Calu3 (cell line): Measurements from ENCODE around the gene TMEM235. TPM values are rescaled to one million over a fixed set of nuclear protein-coding genes. Genes with fewer than 3 reads are reported as not detected.

Experiments
- BruUV-seq: library from RNA; stranded (reverse); fragments of 400-500 nt; replicated peaks from 2 replicates; lab custom pipeline; 2021; lab: Mats Ljungman, UMichigan
- CTCF ChIA-PET: fragments of 300-600 bp; sonication (Branson Sonifier 250); formaldehyde crosslinking; loops from one replicate; lab custom pipeline; 2022; ENCODE audit warnings: antibody characterized with exemption; lab: Charles Lee
- DNase-seq: peaks from one replicate; pipeline ENCODE4 v3.0.0; 2022
- H3K27ac Mint-ChIP-seq: one replicate; pipeline ENCODE4 v1.8.0; 2022; ENCODE audit warnings: mixed read lengths; ENCODE audit not compliant: unreplicated experiment
- H3K27me3 Mint-ChIP-seq: one replicate; pipeline ENCODE4 v1.8.0; 2022; ENCODE audit warnings: mixed read lengths; ENCODE audit not compliant: unreplicated experiment
- H3K36me3 Mint-ChIP-seq: one replicate; pipeline ENCODE4 v1.8.0; 2022; ENCODE audit warnings: mild to moderate bottlenecking, moderate library complexity, mixed read lengths; ENCODE audit not compliant: insufficient read depth, unreplicated experiment
- H3K4me1 Mint-ChIP-seq: one replicate; pipeline ENCODE4 v1.8.0; 2022; ENCODE audit warnings: mild to moderate bottlenecking, low read depth, mixed read lengths; ENCODE audit not compliant: unreplicated experiment
- H3K4me3 Mint-ChIP-seq: one replicate; pipeline ENCODE4 v1.8.0; 2022; ENCODE audit warnings: mild to moderate bottlenecking, low read depth, moderate library complexity, mixed read lengths; ENCODE audit not compliant: unreplicated experiment
- H3K9me3 Mint-ChIP-seq: one replicate; pipeline ENCODE4 v1.8.0; 2022; ENCODE audit warnings: low read depth, mixed read lengths; ENCODE audit not compliant: unreplicated experiment
- CTCF ChIP-seq: fragments of 200-600 bp; IDR thresholded peaks from one replicate; pipeline ENCODE4 v1.8.0; 2022; ENCODE audit warnings: antibody characterized with exemption; ENCODE audit not compliant: unreplicated experiment
- intact Hi-C: fragments of 100-400 bp; cut with micrococcal nuclease; formaldehyde crosslinking; loops from one replicate; pipeline ENCODE4 v1.10.0; 2022; ENCODE audit not compliant: unreplicated experiment
- total RNA-seq: library from RNA; stranded (reverse); gene quantifications from 2 replicates; pipeline ENCODE4 v1.2.3, GENCODE V29; 2022

TMEM235 gene
- total RNA-seq, 1 experiment from 2014 or later, result not detected

- intact Hi-C loops, result no loop called here
- CTCF ChIA-PET, result no interaction called here
Observed at GRCh38 chr17:78211032-78211431, 20.4 kb upstream of the TMEM235 start.

GRCh38 chr17:78214016-78214705 lies 17.3 kb upstream of the TMEM235 start, which contains the start of gene BIRC5:
Gene BIRC5 (plus strand): TSS chr17:78214253. CDS start chr17:78214317, 64 bp downstream.
- peak within 1 kb of the TSS; percentile 82 for H3K4me3 Mint-ChIP-seq
- H3K36me3 Mint-ChIP-seq, result peaks cover 36% of the 10 kb centered on the region
- intact Hi-C loops, result no loop called here
- no peaks in the 10 kb centered on the region for H3K27me3 Mint-ChIP-seq
- peak within 1 kb of the TSS; percentile 47 for H3K27ac Mint-ChIP-seq
- no peak for TF ChIP-seq CTCF
- CTCF ChIA-PET, result interaction anchor here (0.7 kb wide), 1 partner anchor 72 kb away, joined by 3 read pairs; no protein-coding TSS in a partner anchor
- no peaks in the 10 kb centered on the region for H3K4me1 Mint-ChIP-seq
- no peaks in the 10 kb centered on the region for H3K9me3 Mint-ChIP-seq
- DNase-seq, result peak; percentile 95
- no TSS peak for BruUV-seq

More at GRCh38 chr17:78211032-78211431, 20.4 kb upstream of the TMEM235 start:
- no peak for DNase-seq
- Mint-ChIP-seq H3K9me3 (no peaks in the 10 kb centered on the region), H3K27me3 (no peaks in the 10 kb centered on the region), H3K36me3 (peaks cover 18% of the 10 kb centered on the region), H3K4me3 (no peak overlapping the region), H3K4me1 (no peaks in the 10 kb centered on the region), H3K27ac (no peak overlapping the region)
- BruUV-seq, result no TSS peak
- TF ChIP-seq CTCF, result no peak

- DNase-seq, result no peak
- Mint-ChIP-seq H3K9me3 (no peaks in the 10 kb centered on the region), H3K4me3 (peak overlapping the region; percentile 82), H3K27ac (peak overlapping the region; percentile 47), H3K36me3 (peaks cover 41% of the 10 kb centered on the region), H3K27me3 (no peaks in the 10 kb centered on the region), H3K4me1 (no peaks in the 10 kb centered on the region)
- CTCF ChIA-PET, result interaction anchor here (0.6 to 0.7 kb wide), 2 partner anchors 21 to 73 kb away, joined by 3 to 4 read pairs; no protein-coding TSS in a partner anchor
- intact Hi-C loops, result no loop called here
- TSS peak; percentile 74 for BruUV-seq
- TF ChIP-seq CTCF, result no peak
Observed at GRCh38 chr17:78214706-78215061, 16.7 kb upstream of the TMEM235 start.

GRCh38 chr17:78219396-78220150 lies 11.9 kb upstream of the TMEM235 start:
- peaks cover 50% of the 10 kb centered on the region for H3K36me3 Mint-ChIP-seq
- H3K9me3 Mint-ChIP-seq, result no peaks in the 10 kb centered on the region
- no peaks in the 10 kb centered on the region for H3K27me3 Mint-ChIP-seq
- CTCF ChIA-PET, result no interaction called here
- H3K27ac Mint-ChIP-seq, result no peak overlapping the region
- H3K4me1 Mint-ChIP-seq, result no peaks in the 10 kb centered on the region
- DNase-seq, result no peak
- TF ChIP-seq CTCF, result no peak
- no TSS peak for BruUV-seq
- intact Hi-C loops, result no loop called here
- H3K4me3 Mint-ChIP-seq, result no peak overlapping the region
